SH-SY5Y (cell line): ENCODE results near the gene ZNF688.

ENCODE experiments used
- GATA2 ChIP-seq: IDR thresholded peaks from 2 replicates; pipeline ENCODE4 v1.6.1; 2011; ENCODE audit warnings: mild to moderate bottlenecking, low read depth, low read length
- GATA3 ChIP-seq: IDR thresholded peaks from 2 replicates; pipeline ENCODE4 v1.6.1; 2011; ENCODE audit warnings: low read depth, mild to moderate bottlenecking, low read length, moderate library complexity

DNA sequence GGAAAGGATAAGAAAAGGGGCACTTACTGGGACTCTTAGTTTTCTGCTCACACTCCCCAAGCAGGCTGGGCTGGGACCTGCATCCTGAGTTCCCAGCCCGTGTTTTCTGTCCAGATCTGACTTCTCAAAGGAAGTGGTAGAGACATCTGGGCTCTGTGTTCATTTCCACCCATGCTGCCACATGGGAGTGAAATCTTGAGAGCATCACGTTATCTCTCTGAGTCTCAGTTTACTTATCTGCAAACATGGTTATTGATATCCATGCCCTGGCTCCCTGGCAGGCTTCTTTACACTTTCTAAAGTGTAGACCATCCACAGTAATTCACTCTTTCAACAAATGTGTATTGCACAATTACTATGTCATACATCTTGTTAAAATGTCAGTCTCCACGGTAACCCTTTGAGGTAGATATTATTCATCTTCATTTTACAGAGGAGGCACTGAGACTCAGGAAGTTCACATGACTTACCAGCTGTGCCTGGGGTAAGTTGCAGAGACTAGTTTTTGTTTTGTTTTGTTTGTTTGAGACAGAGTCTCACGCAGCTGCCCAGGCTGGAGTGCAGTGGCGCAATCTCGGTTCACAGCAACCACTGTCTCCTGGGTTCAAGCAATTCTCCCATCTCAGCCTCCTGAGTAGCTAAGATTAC lies 3.4 kb downstream of the ZNF688 start:
- TF ChIP-seq GATA2 (no peak), GATA3 (no peak)
